Activated T-helper 1 cell treated with anti-CD3 and anti-CD28 coated beads, Interleukin-2, amount 50 U/mL, for 16 hours (primary cell): ENCODE results near the gene CPNE4.

ENCODE experiments used
- DNase-seq, 2 donors: peaks; one replicate each; pipeline ENCODE4 v3.0.0-alpha.2; 2020; ENCODE audit warnings: low read depth in 1 of 2, low spot score in 1 of 2

CPNE4 gene

GRCh38 chr3:132017137-132017536, 17.7 kb downstream of the CPNE4 start:
- no peak for DNase-seq

- no peak for DNase-seq
Observed at GRCh38 chr3:132016061-132017041, 18.5 kb downstream of the CPNE4 start.

- DNase-seq = no peak
Observed at GRCh38 chr3:132014105-132014504, 20.7 kb downstream of the CPNE4 start.

- DNase-seq = no peak
Observed at GRCh38 chr3:132009241-132009640, 25.6 kb downstream of the CPNE4 start.

GRCh38 chr3:132008837-132009236, 26.0 kb downstream of the CPNE4 start:
- no peak for DNase-seq

- no peak for DNase-seq
Observed at GRCh38 chr3:132007617-132008016, 27.2 kb downstream of the CPNE4 start.

- DNase-seq = no peak
Observed at GRCh38 chr3:132006605-132007204, 28.1 kb downstream of the CPNE4 start.

GRCh38 chr3:132004571-132004970, 30.2 kb downstream of the CPNE4 start:
- no peak for DNase-seq

- DNase-seq = no peak
Observed at GRCh38 chr3:132003685-132004084, 31.1 kb downstream of the CPNE4 start.

GRCh38 chr3:132001999-132002398, 32.8 kb downstream of the CPNE4 start:
- no peak for DNase-seq

- no peak for DNase-seq
Observed at GRCh38 chr3:132001036-132001435, 33.8 kb downstream of the CPNE4 start.

- DNase-seq = no peak
Observed at GRCh38 chr3:131998027-131998426, 36.8 kb downstream of the CPNE4 start.

- no peak for DNase-seq
Observed at GRCh38 chr3:131995891-131996290, 38.9 kb downstream of the CPNE4 start.

GRCh38 chr3:131989318-131989717, 45.5 kb downstream of the CPNE4 start:
- DNase-seq = no peak

- DNase-seq = no peak
Observed at GRCh38 chr3:131988209-131988608, 46.6 kb downstream of the CPNE4 start.

GRCh38 chr3:131983689-131984088, 51.1 kb downstream of the CPNE4 start:
- no peak for DNase-seq

GRCh38 chr3:131981323-131981722, 53.5 kb downstream of the CPNE4 start:
- no peak for DNase-seq

GRCh38 chr3:131976448-131976847, 58.4 kb downstream of the CPNE4 start:
- no peak for DNase-seq

- no peak for DNase-seq
Observed at GRCh38 chr3:131975047-131975446, 59.8 kb downstream of the CPNE4 start.

GRCh38 chr3:131973731-131974130, 61.1 kb downstream of the CPNE4 start:
- DNase-seq = no peak

GRCh38 chr3:131972550-131972949, 62.3 kb downstream of the CPNE4 start:
- DNase-seq = no peak

- no peak for DNase-seq
Observed at GRCh38 chr3:131972091-131972490, 62.7 kb downstream of the CPNE4 start.
